K562 (cell line): ENCODE data around the gene ZFAND2B. TPM values are rescaled to one million over a fixed set of nuclear protein-coding genes. Genes with fewer than 3 reads are reported as not detected.

Experiments
- ATF1 ChIP-seq, 2 experiments: fragments of 450-650 bp in 1 of 2; IDR thresholded peaks; 2 replicates each; pipeline ENCODE4 v1.6.1; 2016; ENCODE audit warnings: missing compliant biosample characterization in 1 of 2, missing genetic modification characterization in 1 of 2
- CHD7 ChIP-seq: fragments of 200-600 bp; sonication (generic); IDR thresholded peaks from one replicate; pipeline ENCODE4 v1.6.1; 2012; ENCODE audit warnings: mild to moderate bottlenecking, low read depth, low read length, inconsistent platforms
- E2F6 ChIP-seq, 2 experiments: IDR thresholded peaks; 2 replicates each; pipeline ENCODE4 v1.6.1; 2011; ENCODE audit warnings: borderline replicate concordance in 1 of 2, control low read depth in 1 of 2, low read depth in 1 of 2, low read length in 1 of 2, mild to moderate bottlenecking in 1 of 2, mixed read lengths in 1 of 2, moderate library complexity in 1 of 2; ENCODE audit not compliant: insufficient read depth in 1 of 2, insufficient read length in 1 of 2, poor library complexity in 1 of 2, severe bottlenecking in 1 of 2; ENCODE audit errors: extremely low read depth in 1 of 2
- MAX ChIP-seq: sonication (generic); formaldehyde crosslinking; IDR thresholded peaks from 2 replicates; pipeline ENCODE4 v1.9.0; 2022; ENCODE audit warnings: mild to moderate bottlenecking, missing genetic modification reagents
- POLR2AphosphoS2 ChIP-seq: IDR thresholded peaks from 2 replicates; pipeline ENCODE4 v1.6.1; 2012; ENCODE audit warnings: low read length, improper control_type of control experiment
- TEAD4 ChIP-seq, 2 experiments: sonication (generic) in 1 of 2; formaldehyde crosslinking in 1 of 2; IDR thresholded peaks; 2 replicates each; pipeline versions ENCODE4 v1.6.1 to v1.8.0; 2012 to 2022; ENCODE audit warnings: borderline replicate concordance in 1 of 2, inconsistent platforms in 1 of 2, low read length in 1 of 2, mild to moderate bottlenecking in 1 of 2, missing genetic modification reagents in 1 of 2
- TRIM28 ChIP-seq: fragments of 450-650 bp; IDR thresholded peaks from 2 replicates; pipeline ENCODE4 v1.6.1; 2017
- ZBTB7A ChIP-seq: IDR thresholded peaks from 2 replicates; pipeline ENCODE4 v1.6.1; 2011; ENCODE audit warnings: low read depth, mild to moderate bottlenecking, low read length, moderate library complexity, borderline replicate concordance; ENCODE audit not compliant: control insufficient read depth
- ZNF212 ChIP-seq: fragments of 450-650 bp; formaldehyde crosslinking; IDR thresholded peaks from 2 replicates; pipeline ENCODE4 v1.4.0; 2020; ENCODE audit warnings: mild to moderate bottlenecking
- ZNF282 ChIP-seq: sonication (generic); formaldehyde crosslinking; IDR thresholded peaks from 2 replicates; pipeline ENCODE4 v1.8.1; 2023; ENCODE audit warnings: missing genetic modification reagents
- ZZZ3 ChIP-seq: fragments of 450-650 bp; IDR thresholded peaks from 2 replicates; pipeline ENCODE4 v1.6.1; 2016; ENCODE audit warnings: antibody characterized with exemption, mild to moderate bottlenecking, moderate library complexity
- polyA plus RNA-seq, 8 experiments: library from polyadenylated mRNA; depleted of rRNA in 4 of 8; stranded (reverse) in 5 of 8; unstranded in 3 of 8; fragments of >200 nt; fragmentation: Nextera tagmentation in 2 of 8; fragmentation: Illumina TruSeq in 1 of 8; extraction: Ambion mirVana in 2 of 8; extraction: Trizol in 1 of 8; gene quantifications; 2 replicates each; pipeline versions ENCODE4 v1.2.1 to v1.2.3, GENCODE V29; 2011 to 2014; ENCODE audit warnings: inconsistent platforms in 1 of 8, missing spikeins in 1 of 8
- total RNA-seq, 7 experiments: library from RNA; depleted of rRNA in 6 of 7; stranded (reverse); fragments of >200 nt in 6 of 7; fragmentation: Illumina TruSeq in 2 of 7; extraction: Trizol in 2 of 7; gene quantifications; 2 replicates each; pipeline versions ENCODE4 v1.2.1 to v1.2.3, GENCODE V29; 2011 to 2021; ENCODE audit warnings: low replicate concordance in 1 of 7

ZFAND2B gene
- total and polyA plus RNA-seq, 9 of the 15 experiments (the other 6 are each of a cell fraction or from before 2014, with no cell fraction given), result 9.9 to 33.3 (median 26.1) TPM

- TF ChIP-seq CHD7, result no peak
- TF ChIP-seq TEAD4 (IDR thresholded peaks at IDR 0.05; ENCODE audit: low read length), result no peak
- no peak for TF ChIP-seq TEAD4 (CRISPR knock-in tag; IDR thresholded peaks at IDR 0.05; ENCODE audit: borderline replicate concordance)
- peak; percentile 37; the same call in 1 of the 2 replicates for TF ChIP-seq ZBTB7A
- TF ChIP-seq E2F6 (IDR thresholded peaks at IDR 0.05; ENCODE audit: borderline replicate concordance in 1 of 2, extremely low read depth in 1 of 2, insufficient read depth in 1 of 2, insufficient read length in 1 of 2, low read depth in 1 of 2, low read length in 1 of 2, poor library complexity in 1 of 2, severe bottlenecking in 1 of 2), result peak in 1 of 2 experiments; percentile 42
- TF ChIP-seq ZNF282 (CRISPR knock-in tag), result 0 out of 2 replicates have a peak, but pooled peaks have one; percentile 38
- no peak for TF ChIP-seq TRIM28
- TF ChIP-seq MAX (CRISPR knock-in tag), result peak; percentile 77
- peak; percentile 85 for TF ChIP-seq ATF1 (CRISPR knock-in tag; IDR thresholded peaks at IDR 0.05)
- peak; percentile 98 for TF ChIP-seq ATF1 (tag; IDR thresholded peaks at IDR 0.05)
- no peak for TF ChIP-seq ZZZ3
- TF ChIP-seq ZNF212 (CRISPR knock-in tag), result no peak
- TF ChIP-seq POLR2AphosphoS2, result no peak
Observed at GRCh38 chr2:219245148-219245898, 38.7 kb downstream of the ZFAND2B start, which contains the start of the genes GLB1L and STK16 (continued).
